Measurements from ENCODE around the gene KCNJ11.

The KCNJ11 gene

GRCh38 chr11:17392872-17393271, 4.4 kb upstream of the KCNJ11 start:
- H3K4me3 ChIP-seq (ENCODE audit: low read length) = no peak overlapping the region
- TF ChIP-seq CTCF (conservative IDR thresholded peaks at IDR 0.05; ENCODE audit: low read length) = no peak
- DNase-seq (ENCODE audit: low read depth) = no peak

GRCh38 chr11:17391493-17392355, 3.3 kb upstream of the KCNJ11 start:
- H3K4me3 ChIP-seq (ENCODE audit: low read length) = no peak overlapping the region
- no peak for DNase-seq (ENCODE audit: low read depth)
- TF ChIP-seq CTCF (conservative IDR thresholded peaks at IDR 0.05; ENCODE audit: low read length) = no peak

GRCh38 chr11:17389957-17390649, 1.6 kb upstream of the KCNJ11 start:
- DNase-seq (ENCODE audit: low read depth) = no peak
- no peak for TF ChIP-seq CTCF (conservative IDR thresholded peaks at IDR 0.05; ENCODE audit: low read length)
- H3K4me3 ChIP-seq (ENCODE audit: low read length) = no peak overlapping the region

GRCh38 chr11:17389211-17389956, 925 bp upstream of the KCNJ11 start:
- no peak for DNase-seq (ENCODE audit: low read depth)
- H3K4me3 ChIP-seq (ENCODE audit: low read length) = no peak overlapping the region; the same call in none of the 2 replicates
- TF ChIP-seq CTCF (conservative IDR thresholded peaks at IDR 0.05; ENCODE audit: low read length) = no peak; the same call in 1 of the 2 replicates

GRCh38 chr11:17387811-17388210, 648 bp downstream of the KCNJ11 start:
- no peak for TF ChIP-seq CTCF (conservative IDR thresholded peaks at IDR 0.05; ENCODE audit: low read length)
- no peak overlapping the region for H3K4me3 ChIP-seq (ENCODE audit: low read length)
- DNase-seq (ENCODE audit: low read depth) = no peak

GRCh38 chr11:17387254-17387653, 1.2 kb downstream of the KCNJ11 start:
- H3K4me3 ChIP-seq (ENCODE audit: low read length) = no peak overlapping the region
- no peak for DNase-seq (ENCODE audit: low read depth)
- TF ChIP-seq CTCF (conservative IDR thresholded peaks at IDR 0.05; ENCODE audit: low read length) = no peak

Data from AG10803 (cell line).